UCSD-AML1 (cell line): ENCODE data around the gene CD53.
A peak's percentile ranks its signal among the peaks of the same experiment; 100 is the strongest.
"Not testable (repeated sequence)": the region's sequence is repeated elsewhere in the genome, so short reads cannot be mapped to it uniquely, and the experiment has no call there.

Experiments
- DNase-seq: peaks from one replicate; lab custom pipeline; 2025; ENCODE audit not compliant: unreplicated experiment; lab: John Stamatoyannopoulos, UW

Gene CD53, protein sequence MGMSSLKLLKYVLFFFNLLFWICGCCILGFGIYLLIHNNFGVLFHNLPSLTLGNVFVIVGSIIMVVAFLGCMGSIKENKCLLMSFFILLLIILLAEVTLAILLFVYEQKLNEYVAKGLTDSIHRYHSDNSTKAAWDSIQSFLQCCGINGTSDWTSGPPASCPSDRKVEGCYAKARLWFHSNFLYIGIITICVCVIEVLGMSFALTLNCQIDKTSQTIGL

DNA sequence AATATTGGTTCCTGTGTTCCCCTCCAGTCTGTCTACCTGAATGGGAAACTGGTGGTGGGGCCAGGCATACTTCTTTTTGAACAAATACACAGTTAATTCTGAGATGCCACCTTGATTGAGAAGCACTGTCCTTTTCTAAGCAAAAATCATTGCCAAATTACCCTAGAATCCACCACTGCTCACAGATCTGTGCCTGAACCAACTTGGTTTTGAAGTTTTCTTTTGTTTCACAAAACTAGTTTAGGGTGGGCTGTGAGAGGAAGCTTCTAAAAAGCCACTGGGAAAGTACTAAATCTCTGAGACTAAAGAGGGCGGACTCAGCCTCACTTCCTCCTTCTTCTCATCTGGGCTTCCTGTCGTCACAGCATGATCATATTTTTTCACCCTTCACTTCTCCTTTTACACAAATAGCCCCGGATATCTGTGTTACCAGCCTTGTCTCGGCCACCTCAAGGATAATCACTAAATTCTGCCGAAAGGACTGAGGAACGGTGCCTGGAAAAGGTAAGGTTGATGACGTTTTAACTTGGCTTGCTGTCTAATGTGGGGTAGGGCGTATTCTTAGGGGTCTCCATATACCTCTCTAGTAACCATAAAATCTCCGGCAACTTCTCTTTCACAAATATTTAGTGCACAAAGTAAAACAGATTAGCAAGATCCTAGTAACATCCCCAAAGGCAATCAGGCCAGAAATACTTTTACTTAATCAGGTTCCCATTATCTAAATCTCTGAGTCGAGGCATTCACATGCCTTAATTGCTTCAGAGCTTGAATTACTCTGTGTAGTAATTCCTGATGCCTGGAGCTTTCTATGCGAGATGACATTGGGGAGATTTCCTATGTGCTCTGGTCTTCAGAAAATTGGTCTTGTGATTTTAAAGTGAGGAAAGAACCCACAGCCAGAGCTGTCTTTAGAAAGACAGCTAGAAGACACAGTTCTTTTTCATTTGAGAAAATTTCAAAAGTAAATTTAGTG is at the start of gene CD53:
CD53 (plus strand) TSS at position 404 of the 976 bp plus-strand sequence. CDS start 18,261 bp downstream, outside the sequence.
- DNase-seq: peak; percentile 19

GRCh38 chr1:110824192-110824591 is 48.8 kb upstream of the CD53 start:
- DNase-seq: no peak

DNA sequence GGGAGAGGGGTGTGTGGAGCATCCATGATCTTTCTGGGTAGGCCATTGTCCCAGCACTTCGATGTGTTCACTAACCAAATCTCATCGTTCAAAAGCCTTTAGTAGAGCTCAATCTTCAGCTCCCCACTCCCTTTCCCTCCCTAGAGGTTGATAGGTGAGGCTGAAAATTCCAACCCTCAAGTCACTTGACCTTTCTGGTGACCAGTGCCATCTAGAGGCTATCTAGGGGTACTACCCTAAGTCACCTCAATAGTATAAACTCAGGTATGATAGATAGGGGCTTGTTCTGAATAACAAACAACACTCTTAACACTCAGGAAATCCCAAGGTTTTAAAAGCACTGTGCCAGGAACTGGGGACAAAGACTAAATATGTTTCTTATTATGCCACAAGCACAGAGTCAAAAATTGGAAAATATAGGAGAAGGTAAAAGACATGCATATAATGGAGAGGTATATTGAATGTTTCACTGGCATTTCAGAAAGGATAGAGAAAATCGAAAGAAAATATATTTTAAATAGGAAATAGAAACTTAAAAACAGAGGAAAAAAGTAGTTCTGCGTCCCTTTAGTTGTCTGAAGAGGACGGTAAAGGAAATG is 42.9 kb upstream of the CD53 start:
- DNase-seq: no peak

DNA sequence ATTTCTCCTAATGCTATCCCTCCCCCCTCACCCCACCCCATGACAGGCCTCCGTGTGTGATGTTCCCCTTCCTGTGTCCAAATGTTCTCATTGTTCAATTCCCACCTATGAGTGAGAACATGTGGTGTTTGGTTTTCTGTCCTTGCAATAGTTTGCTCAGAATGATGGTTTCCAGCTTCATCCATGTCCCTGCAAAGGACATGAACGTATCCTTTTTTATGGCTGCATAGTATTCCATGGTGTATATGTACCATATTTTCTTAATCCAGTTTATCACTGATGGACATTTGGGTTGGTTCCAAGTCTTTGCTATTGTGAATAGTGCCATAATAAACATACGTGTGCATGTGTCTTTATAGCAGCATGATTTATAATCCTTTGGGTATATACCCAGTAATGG is 39.2 kb upstream of the CD53 start:
- DNase-seq: not testable (repeated sequence)

GRCh38 chr1:110846861-110847260 is 26.1 kb upstream of the CD53 start:
- DNase-seq: no peak

GRCh38 chr1:110850145-110850544 is 22.8 kb upstream of the CD53 start:
- no peak for DNase-seq

DNA sequence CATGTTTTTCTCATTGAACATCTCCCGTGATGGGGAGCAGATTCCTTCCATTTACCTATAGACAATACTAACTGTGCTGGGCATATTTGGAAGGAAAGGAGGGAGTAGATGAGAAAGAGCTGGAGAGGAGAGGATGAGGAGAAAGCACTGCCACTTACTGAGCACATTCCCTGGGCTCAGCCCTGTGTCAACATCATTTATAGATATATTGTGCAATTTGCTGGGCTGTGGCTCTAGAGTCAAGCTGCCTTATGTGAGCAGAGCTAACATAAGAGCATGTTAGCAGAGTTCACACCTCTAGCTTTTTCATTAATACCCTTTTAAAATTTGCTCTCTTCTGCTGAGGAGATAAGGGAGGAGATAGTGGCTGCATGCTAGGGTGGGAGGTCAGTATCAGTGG is 22.3 kb upstream of the CD53 start:
- no peak for DNase-seq

GRCh38 chr1:110853135-110853534 is 19.8 kb upstream of the CD53 start:
- DNase-seq: no peak

- DNase-seq: no peak
Measured at GRCh38 chr1:110856410-110856809, 16.5 kb upstream of the CD53 start.

- DNase-seq: no peak
Measured at GRCh38 chr1:110857964-110858948, 14.7 kb upstream of the CD53 start.

- DNase-seq: no peak
Measured at GRCh38 chr1:110859062-110859461, 13.9 kb upstream of the CD53 start.

DNA sequence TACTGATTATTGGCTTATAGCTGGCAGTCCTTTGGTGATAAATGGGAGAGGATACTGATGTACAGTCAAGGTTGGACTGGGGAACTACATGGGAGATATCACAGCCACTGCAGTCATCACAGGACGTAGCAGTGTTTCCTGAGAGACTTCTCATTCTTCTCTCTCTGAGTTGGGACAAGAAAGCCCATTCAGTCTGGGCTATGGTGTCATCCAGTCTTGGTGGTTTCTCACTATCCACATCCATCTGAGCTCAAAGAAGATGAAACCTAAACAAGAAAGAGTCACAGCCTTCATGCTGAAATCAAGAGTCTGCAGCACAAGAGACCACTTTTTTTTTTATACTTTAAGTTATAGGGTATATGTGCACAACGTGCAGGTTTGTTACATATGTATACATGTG is 12.8 kb upstream of the CD53 start:
- no peak for DNase-seq

GRCh38 chr1:110860620-110861019 is 12.3 kb upstream of the CD53 start:
- DNase-seq: not testable (repeated sequence)

DNA sequence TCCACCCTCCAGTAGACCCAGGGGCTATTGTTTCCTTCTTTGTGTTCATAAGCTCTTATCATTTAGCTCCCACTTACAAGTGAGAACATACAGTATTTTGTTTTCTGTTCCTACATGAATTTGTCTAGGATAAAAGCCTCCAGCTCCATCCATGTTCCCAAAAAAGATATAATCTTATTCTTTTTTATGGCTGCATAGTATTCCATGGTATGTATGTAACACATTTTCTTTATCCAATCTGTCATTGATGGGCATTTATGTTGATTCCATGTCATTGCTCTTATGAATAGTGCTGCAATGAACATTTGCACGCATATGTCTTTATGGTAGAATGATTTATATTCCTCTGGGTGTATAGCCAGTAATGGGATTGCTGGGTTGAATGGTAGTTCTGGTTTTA is 11.0 kb upstream of the CD53 start:
- DNase-seq: not testable (repeated sequence)

DNA sequence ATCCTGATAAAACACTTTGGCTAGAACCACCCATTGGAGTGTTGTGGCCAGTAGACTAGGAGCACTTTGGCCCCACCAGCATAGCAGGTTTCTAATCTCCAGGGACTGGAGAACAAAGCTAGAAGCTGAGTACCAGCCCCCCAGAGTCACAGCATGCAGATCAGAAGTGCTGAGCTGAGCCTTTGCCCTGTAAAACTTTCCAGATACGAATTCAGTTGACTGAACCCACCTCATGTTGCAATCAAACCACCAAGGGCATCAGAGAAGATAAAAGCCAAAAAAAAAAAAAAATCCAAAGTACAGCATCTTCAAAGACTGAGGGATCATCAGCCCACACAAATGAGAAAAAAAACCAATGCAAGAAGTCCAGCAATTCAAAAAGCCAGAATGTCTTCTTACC is 8.7 kb upstream of the CD53 start:
- no peak for DNase-seq

- no peak for DNase-seq
Measured at GRCh38 chr1:110870721-110871388, 2.1 kb upstream of the CD53 start.

DNA sequence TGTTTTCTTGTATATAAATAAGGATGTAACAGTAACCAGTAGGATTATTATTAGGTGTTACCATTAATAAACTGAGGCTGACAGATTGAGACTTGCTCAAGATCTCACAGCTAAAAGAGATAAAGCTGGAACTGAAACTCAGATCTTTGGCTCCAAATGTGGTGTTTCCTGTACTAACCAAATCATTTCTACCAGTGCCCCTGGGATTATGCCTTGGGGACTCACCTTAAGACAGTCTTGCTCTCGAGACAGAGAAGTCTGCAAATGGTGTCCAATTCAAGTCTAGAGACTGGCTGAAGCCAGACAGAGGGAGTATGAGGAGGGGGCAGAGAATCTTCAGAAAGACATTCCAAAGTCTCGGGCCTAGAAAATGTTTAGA is 593 bp upstream of the CD53 start:
- DNase-seq: no peak

DNA sequence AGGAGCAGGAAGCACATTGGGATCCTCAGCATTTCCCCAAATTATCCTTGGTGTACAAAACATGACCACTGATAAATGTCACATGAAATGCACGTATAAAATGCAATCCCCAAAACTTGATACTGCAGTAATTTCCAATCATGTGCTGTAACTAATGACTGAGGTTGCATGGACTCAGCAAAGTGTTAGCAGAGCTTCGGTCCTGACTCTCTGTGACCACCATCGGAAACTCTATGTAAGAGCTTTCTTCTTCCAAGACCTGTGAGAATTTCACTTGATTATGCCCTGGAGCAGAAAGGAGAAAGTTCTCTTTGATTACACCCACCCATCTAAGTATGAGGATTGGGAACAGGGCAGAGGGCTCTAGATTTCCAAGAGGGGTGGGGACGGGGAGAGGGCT is 908 bp downstream of the CD53 start:
- DNase-seq: no peak

DNA sequence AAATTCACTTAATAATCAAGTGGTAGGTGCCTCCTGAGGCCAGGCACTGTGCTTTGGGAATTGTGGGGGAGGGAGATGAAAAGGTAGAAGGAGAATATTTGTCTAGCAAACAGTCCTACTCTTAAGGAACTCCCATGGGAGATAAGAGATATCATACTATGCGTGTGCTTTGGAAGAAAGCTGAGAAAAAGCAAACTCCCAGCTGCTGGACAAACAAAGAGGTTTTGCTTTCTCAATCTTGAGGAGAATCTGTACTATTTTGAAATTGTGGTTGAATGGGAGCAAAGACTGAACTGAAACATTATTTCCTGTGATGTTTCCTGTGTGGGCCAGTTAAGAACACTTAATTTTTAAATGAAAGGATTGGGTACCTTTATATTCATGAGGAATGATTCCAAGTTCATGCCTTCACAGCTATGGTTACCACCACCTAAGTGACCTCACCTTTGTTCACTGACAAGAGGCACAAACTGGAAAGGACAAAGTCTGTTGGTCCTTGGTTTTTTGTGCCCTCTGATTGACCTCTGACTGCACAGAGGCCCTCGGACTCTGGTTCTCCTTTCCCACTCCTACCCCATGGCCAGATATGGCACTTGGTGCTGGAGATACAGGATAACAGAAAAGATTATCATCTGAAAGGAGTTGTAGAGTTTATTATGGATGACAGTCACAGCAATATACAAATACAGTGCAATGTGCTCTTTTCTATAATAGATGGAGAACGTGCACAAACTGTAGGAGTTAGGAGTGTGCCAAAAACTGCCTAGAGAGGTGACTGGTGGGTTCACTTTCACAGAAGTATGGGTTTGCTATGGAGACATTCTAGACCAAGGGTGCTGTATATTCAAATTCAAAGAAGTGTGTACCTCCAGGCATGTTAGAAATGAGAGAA is 1.6 kb downstream of the CD53 start:
- no peak for DNase-seq
